A549 (cell line): ENCODE measurements around the gene MEI4. TPM values are rescaled to one million over a fixed set of nuclear protein-coding genes. Genes with fewer than 3 reads are reported as not detected.

Experiments used
- ATAC-seq, 2 experiments: fragments of 200-7000 bp in 1 of 2; fragments of >200 bp in 1 of 2; cut with Nextera tagmentation in 1 of 2; cut with Tn5 transposase in 1 of 2; 3 replicates each; pipeline versions ENCODE4 v1.8.0 to v1.9.1; 2018 to 2020; ENCODE audit warnings: mild to moderate bottlenecking in 1 of 2, moderate library complexity in 1 of 2
- CTCF ChIA-PET: fragments of 300-600 bp; sonication (Branson Sonifier 250); formaldehyde crosslinking; extraction: SDS; loops from one replicate; lab custom pipeline; 2021; ENCODE audit warnings: antibody characterized with exemption, inconsistent platforms; lab: Yijun Ruan, JAX
- POLR2A ChIA-PET: fragments of 350-600 bp; formaldehyde crosslinking; extraction: SDS; loops from one replicate; lab custom pipeline; 2021; ENCODE audit warnings: antibody characterized with exemption, inconsistent platforms; lab: Yijun Ruan, JAX
- DNase-seq, 2 experiments: peaks; one replicate each; pipeline versions ENCODE4 v3.0.0 to v3.0.0-alpha.2; 2011 to 2016; ENCODE audit warnings: low read depth in 1 of 2, low spot score in 1 of 2
- FAIRE-seq: peaks from 2 replicates; lab custom pipeline; 2011; peaks lifted over from hg19 to GRCh38; lab: Jason Lieb, UNC
- H3K27ac ChIP-seq, 2 experiments: fragments of >200 bp; sonication (Bioruptor Twin); formaldehyde crosslinking; 3 replicates each; pipeline ENCODE4 v1.5.1; 2016 to 2017
- H3K4me1 ChIP-seq: fragments of >200 bp; sonication (Bioruptor Twin); formaldehyde crosslinking; 3 replicates; pipeline ENCODE4 v1.6.1; 2016
- H3K4me2 ChIP-seq: fragments of >200 bp; sonication (Bioruptor Twin); formaldehyde crosslinking; 3 replicates; pipeline ENCODE4 v1.6.1; 2016
- H3K4me3 ChIP-seq: fragments of >200 bp; sonication (Bioruptor Twin); formaldehyde crosslinking; 3 replicates; pipeline ENCODE4 v1.5.1; 2016
- H3K9me3 ChIP-seq: fragments of >200 bp; sonication (Bioruptor Twin); formaldehyde crosslinking; 3 replicates; pipeline ENCODE4 v1.6.1; 2016
- CHD2 ChIP-seq: fragments of 150-350 bp; IDR thresholded peaks from 2 replicates; pipeline ENCODE4 v1.6.1; 2014; ENCODE audit warnings: low read length; ENCODE audit not compliant: partially characterized antibody
- CHD4 ChIP-seq: fragments of 200-600 bp; sonication (generic); IDR thresholded peaks from 2 replicates; pipeline ENCODE4 v1.6.1; 2016; ENCODE audit warnings: antibody characterized with exemption, mild to moderate bottlenecking, borderline replicate concordance
- EP300 ChIP-seq, 2 experiments: fragments of >200 bp; sonication (Bioruptor Twin); formaldehyde crosslinking; IDR thresholded peaks; 2 replicates in 1 of 2; 3 replicates in 1 of 2; pipeline ENCODE4 v1.6.1; 2016 to 2017
- FOSB ChIP-seq: fragments of 250-450 bp; sonication (Bioruptor Pico); IDR thresholded peaks from 2 replicates; pipeline ENCODE4 v1.5.0; 2020; ENCODE audit warnings: mild to moderate bottlenecking, moderate library complexity
- FOSL2 ChIP-seq, 2 experiments: fragments of 450-650 bp in 1 of 2; fragments of >200 bp in 1 of 2; sonication (Bioruptor Twin) in 1 of 2; formaldehyde crosslinking; IDR thresholded peaks; 2 replicates each; pipeline versions ENCODE4 v1.5.0 to v1.6.1; 2016 to 2020; ENCODE audit warnings: mild to moderate bottlenecking in 1 of 2, moderate library complexity in 1 of 2
- HOXA7 ChIP-seq: fragments of 250-450 bp; sonication (Bioruptor Pico); IDR thresholded peaks from 2 replicates; pipeline ENCODE4 v1.5.0; 2020; ENCODE audit warnings: mild to moderate bottlenecking, moderate library complexity
- JUN ChIP-seq, 2 experiments: fragments of >200 bp; sonication (Bioruptor Twin); formaldehyde crosslinking; IDR thresholded peaks; 2 replicates in 1 of 2; 3 replicates in 1 of 2; pipeline ENCODE4 v1.6.1; 2016 to 2017
- JUNB ChIP-seq: fragments of >200 bp; sonication (Bioruptor Twin); formaldehyde crosslinking; IDR thresholded peaks from 2 replicates; pipeline ENCODE4 v1.6.1; 2016
- KDM5A ChIP-seq: fragments of 200-600 bp; sonication (generic); IDR thresholded peaks from 2 replicates; pipeline ENCODE4 v1.6.1; 2016; ENCODE audit warnings: antibody characterized with exemption, mild to moderate bottlenecking
- POLR2A ChIP-seq: IDR thresholded peaks from 2 replicates; pipeline ENCODE4 v1.6.1; 2012; ENCODE audit warnings: mild to moderate bottlenecking, low read length
- RNF2 ChIP-seq: fragments of 200-600 bp; sonication (generic); IDR thresholded peaks from 2 replicates; pipeline ENCODE4 v1.6.1; 2016; ENCODE audit warnings: low read depth, mild to moderate bottlenecking, antibody characterized with exemption, moderate library complexity, borderline replicate concordance
- SMC3 ChIP-seq: fragments of >200 bp; sonication (Bioruptor Twin); formaldehyde crosslinking; IDR thresholded peaks from 3 replicates; pipeline ENCODE4 v1.6.1; 2018; ENCODE audit warnings: inconsistent platforms
- TFCP2L1 ChIP-seq: fragments of 250-450 bp; sonication (Bioruptor Pico); IDR thresholded peaks from 2 replicates; pipeline ENCODE4 v1.5.0; 2021; ENCODE audit warnings: mild to moderate bottlenecking
- WGBS: methylation state at CpG from one replicate; pipeline ENCODE4 v1.1.6; 2017; ENCODE audit errors: missing lambda C conversion rate; 5-methylcytosine and 5-hydroxymethylcytosine counted together
- polyA plus RNA-seq, 4 experiments: library from polyadenylated mRNA; depleted of rRNA in 3 of 4; stranded (reverse); fragments of >200 nt; fragmentation: RNase III in 1 of 4; extraction: RNeasy Plus Mini Kit Qiagen cat#74134 plus additional on column Dnase treatment in 1 of 4; gene quantifications; 2 replicates in 3 of 4; 3 replicates in 1 of 4; pipeline ENCODE4 v1.2.3, GENCODE V29; 2011 to 2017
- TF ChIP-seq, protein P1 (sequence below): fragments of >200 bp; sonication (Bioruptor Twin); formaldehyde crosslinking; IDR thresholded peaks from 3 replicates; pipeline ENCODE4 v1.6.1; 2016
- TF ChIP-seq, protein P2 (sequence below): fragments of >200 bp; sonication (Bioruptor Twin); formaldehyde crosslinking; IDR thresholded peaks from 3 replicates; pipeline ENCODE4 v1.5.1; 2016
- TF ChIP-seq, protein P3 (sequence below): fragments of >200 bp; sonication (Bioruptor Twin); formaldehyde crosslinking; IDR thresholded peaks from 2 replicates; pipeline ENCODE4 v1.6.1; 2016
- TF ChIP-seq, protein P4 (sequence below): IDR thresholded peaks from 2 replicates; pipeline ENCODE4 v1.6.1; 2012

MEI4 gene
- polyA plus RNA-seq, 2 of the 4 experiments (the other 2 are of a cell fraction), result not detected

DNA sequence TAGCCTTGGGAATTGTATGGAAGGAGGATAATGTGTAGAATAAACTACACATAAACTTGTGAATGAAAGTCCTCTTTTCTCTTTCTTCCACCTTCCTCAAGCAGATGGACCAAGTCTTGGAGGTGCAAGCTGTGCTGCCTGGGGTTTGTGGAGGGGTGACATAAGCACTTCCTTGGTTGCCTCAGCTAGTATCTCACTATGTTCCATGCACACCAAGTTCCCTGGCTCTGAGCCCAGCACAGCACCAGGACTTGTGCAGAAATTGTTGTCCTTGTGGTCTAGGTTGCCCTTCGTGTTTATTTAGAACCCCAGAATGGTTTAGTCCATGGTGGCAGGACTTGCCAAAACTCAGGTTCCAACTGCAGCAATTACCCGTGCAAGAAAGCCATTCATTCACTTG is 110.3 kb downstream of the MEI4 start (continued):
- TF ChIP-seq KDM5A (no peak), EP300 (IDR thresholded peaks at IDR 0.05) (no peak), HOXA7 (no peak)

DNA sequence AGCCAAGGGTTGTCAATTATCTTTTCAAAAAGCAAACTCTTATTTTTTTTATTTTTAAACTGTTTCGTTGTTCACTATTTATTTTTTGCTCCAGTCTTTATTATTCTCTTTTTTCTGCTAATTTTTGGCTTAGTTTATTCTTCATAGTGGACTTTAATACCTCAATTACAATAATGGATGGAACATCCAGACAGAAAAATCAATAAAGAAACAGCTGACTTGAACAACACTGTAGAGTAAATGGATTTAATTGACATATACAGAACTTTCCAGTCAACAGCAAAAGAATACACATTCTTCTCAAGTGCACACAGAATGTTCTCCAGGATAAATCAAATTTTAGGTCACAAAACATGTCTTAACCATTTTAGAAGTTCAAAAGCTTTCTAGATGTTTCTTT is 111.5 kb downstream of the MEI4 start:
- POLR2A ChIA-PET, result no interaction called here

DNA sequence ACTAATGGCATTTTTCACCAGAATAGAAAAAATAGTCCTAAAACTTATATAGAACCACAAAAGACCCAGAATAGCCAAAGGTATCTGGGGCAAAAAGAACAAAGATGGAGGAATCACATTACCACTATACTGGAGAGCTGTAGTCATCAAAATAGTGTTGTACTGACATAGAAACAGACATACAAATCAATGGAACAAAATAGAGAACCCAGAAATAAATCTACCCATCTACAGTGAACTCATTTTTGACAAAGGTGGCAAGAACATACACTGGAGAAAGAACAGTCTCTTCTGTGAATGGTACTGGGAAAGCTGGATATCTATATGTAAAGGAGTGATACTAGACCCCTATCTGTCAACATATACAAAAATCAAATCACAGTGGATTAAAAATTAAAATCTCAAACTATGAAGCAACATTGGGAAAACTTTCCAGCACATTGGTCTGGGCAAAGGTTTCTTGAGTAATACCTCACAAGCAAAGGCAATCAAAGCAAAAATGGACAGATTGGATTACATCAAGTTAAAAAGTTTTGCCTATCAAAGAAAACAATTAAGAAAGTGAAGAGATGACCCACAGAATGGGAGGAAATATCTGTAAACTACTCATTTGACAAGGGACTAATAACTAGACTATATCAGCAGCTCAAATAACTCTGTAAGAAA is 120.5 kb downstream of the MEI4 start:
- TF ChIP-seq, protein P1, sequence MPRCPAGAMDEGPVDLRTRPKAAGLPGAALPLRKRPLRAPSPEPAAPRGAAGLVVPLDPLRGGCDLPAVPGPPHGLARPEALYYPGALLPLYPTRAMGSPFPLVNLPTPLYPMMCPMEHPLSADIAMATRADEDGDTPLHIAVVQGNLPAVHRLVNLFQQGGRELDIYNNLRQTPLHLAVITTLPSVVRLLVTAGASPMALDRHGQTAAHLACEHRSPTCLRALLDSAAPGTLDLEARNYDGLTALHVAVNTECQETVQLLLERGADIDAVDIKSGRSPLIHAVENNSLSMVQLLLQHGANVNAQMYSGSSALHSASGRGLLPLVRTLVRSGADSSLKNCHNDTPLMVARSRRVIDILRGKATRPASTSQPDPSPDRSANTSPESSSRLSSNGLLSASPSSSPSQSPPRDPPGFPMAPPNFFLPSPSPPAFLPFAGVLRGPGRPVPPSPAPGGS, result no peak
- TF ChIP-seq CHD2 (no peak), RNF2 (no peak), TFCP2L1 (CRISPR knock-in tag) (no peak)
- TF ChIP-seq, protein P2, sequence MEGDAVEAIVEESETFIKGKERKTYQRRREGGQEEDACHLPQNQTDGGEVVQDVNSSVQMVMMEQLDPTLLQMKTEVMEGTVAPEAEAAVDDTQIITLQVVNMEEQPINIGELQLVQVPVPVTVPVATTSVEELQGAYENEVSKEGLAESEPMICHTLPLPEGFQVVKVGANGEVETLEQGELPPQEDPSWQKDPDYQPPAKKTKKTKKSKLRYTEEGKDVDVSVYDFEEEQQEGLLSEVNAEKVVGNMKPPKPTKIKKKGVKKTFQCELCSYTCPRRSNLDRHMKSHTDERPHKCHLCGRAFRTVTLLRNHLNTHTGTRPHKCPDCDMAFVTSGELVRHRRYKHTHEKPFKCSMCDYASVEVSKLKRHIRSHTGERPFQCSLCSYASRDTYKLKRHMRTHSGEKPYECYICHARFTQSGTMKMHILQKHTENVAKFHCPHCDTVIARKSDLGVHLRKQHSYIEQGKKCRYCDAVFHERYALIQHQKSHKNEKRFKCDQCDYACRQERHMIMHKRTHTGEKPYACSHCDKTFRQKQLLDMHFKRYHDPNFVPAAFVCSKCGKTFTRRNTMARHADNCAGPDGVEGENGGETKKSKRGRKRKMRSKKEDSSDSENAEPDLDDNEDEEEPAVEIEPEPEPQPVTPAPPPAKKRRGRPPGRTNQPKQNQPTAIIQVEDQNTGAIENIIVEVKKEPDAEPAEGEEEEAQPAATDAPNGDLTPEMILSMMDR, result no peak
- TF ChIP-seq, all 56 proteins: peak for 0
- ChIA-PET POLR2A (no interaction called here), CTCF (no interaction called here)
- no peak for DNase-seq
- Histone ChIP-seq H3K27ac (no peak overlapping the region), H3K4me3 (no peak overlapping the region), H3K9me3 (no peaks in the 10 kb centered on the region), H3K4me1 (no peaks in the 10 kb centered on the region), H3K4me2 (no peak overlapping the region)
- FAIRE-seq, result no peak
- ATAC-seq, result no peak

More for the DNA sequence above, 111.5 kb downstream of the MEI4 start:
- no peak for TF ChIP-seq CHD4
- TF ChIP-seq, protein P2, result no peak
- TF ChIP-seq JUN (IDR thresholded peaks at IDR 0.05), result no peak
- no peak for TF ChIP-seq POLR2A
- no peak for TF ChIP-seq SMC3
- TF ChIP-seq, protein P3, sequence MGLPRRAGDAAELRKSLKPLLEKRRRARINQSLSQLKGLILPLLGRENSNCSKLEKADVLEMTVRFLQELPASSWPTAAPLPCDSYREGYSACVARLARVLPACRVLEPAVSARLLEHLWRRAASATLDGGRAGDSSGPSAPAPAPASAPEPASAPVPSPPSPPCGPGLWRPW, result no peak
- TF ChIP-seq EP300 (IDR thresholded peaks at IDR 0.05), result no peak
- TF ChIP-seq, protein P4, sequence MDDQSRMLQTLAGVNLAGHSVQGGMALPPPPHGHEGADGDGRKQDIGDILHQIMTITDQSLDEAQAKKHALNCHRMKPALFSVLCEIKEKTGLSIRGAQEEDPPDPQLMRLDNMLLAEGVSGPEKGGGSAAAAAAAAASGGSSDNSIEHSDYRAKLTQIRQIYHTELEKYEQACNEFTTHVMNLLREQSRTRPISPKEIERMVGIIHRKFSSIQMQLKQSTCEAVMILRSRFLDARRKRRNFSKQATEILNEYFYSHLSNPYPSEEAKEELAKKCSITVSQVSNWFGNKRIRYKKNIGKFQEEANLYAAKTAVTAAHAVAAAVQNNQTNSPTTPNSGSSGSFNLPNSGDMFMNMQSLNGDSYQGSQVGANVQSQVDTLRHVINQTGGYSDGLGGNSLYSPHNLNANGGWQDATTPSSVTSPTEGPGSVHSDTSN, result no peak
- TF ChIP-seq FOSL2 (IDR thresholded peaks at IDR 0.05), result no peak
- TF ChIP-seq FOSL2 (CRISPR knock-in tag; IDR thresholded peaks at IDR 0.05), result no peak
- TF ChIP-seq JUNB, result no peak
- no peak for TF ChIP-seq FOSB (CRISPR knock-in tag)
- TF ChIP-seq, all 56 proteins: peak for 0
- Histone ChIP-seq H3K4me3 (no peak overlapping the region), H3K9me3 (no peaks in the 10 kb centered on the region), H3K4me2 (no peak overlapping the region), H3K4me1 (no peaks in the 10 kb centered on the region), H3K27ac (no peak overlapping the region)
- no peak for FAIRE-seq
- WGBS, result 3% methylated on average over 1 of the region's 1 CpG
- CTCF ChIA-PET, result no interaction called here
- no peak for ATAC-seq
- no peak for DNase-seq
